K562 (cell line): Measurements from ENCODE around the gene RAE1. TPM values are rescaled to one million over a fixed set of nuclear protein-coding genes. Genes with fewer than 3 reads are reported as not detected.

ENCODE experiments used
- ARID1B ChIP-seq: fragments of 450-650 bp; IDR thresholded peaks from 2 replicates; pipeline ENCODE4 v1.6.1; 2016; ENCODE audit warnings: antibody characterized with exemption, mild to moderate bottlenecking, inconsistent platforms
- ATF7 ChIP-seq: fragments of 450-650 bp; IDR thresholded peaks from 2 replicates; pipeline ENCODE4 v1.7.1; 2014; ENCODE audit warnings: mild to moderate bottlenecking, moderate library complexity
- FOXP4 ChIP-seq: sonication (generic); formaldehyde crosslinking; IDR thresholded peaks from 2 replicates; pipeline ENCODE4 v1.8.0; 2022; ENCODE audit warnings: mild to moderate bottlenecking, missing genetic modification reagents, borderline replicate concordance
- HCFC1 ChIP-seq: IDR thresholded peaks from 2 replicates; pipeline ENCODE4 v1.6.1; 2012; ENCODE audit warnings: low read depth, low read length, improper control_type of control experiment
- MXD1 ChIP-seq: fragments of 250-450 bp; sonication (Bioruptor Pico); IDR thresholded peaks from 2 replicates; pipeline ENCODE4 v1.8.0; 2021; ENCODE audit warnings: borderline replicate concordance, mild to moderate bottlenecking, moderate library complexity; ENCODE audit not compliant: poor library complexity, severe bottlenecking
- NFXL1 ChIP-seq: fragments of 450-650 bp; formaldehyde crosslinking; IDR thresholded peaks from 2 replicates; pipeline ENCODE4 v1.4.0; 2021; ENCODE audit warnings: mild to moderate bottlenecking
- OTX1 ChIP-seq: fragments of 450-650 bp; formaldehyde crosslinking; IDR thresholded peaks from 2 replicates; pipeline ENCODE4 v1.4.0; 2022; ENCODE audit warnings: mild to moderate bottlenecking
- POLR2AphosphoS5 ChIP-seq: IDR thresholded peaks from 2 replicates; pipeline ENCODE4 v1.6.1; 2011; ENCODE audit warnings: mild to moderate bottlenecking, low read depth, low read length, moderate library complexity; ENCODE audit not compliant: control insufficient read depth, insufficient read depth
- RFX1 ChIP-seq: fragments of 450-650 bp; IDR thresholded peaks from 2 replicates; pipeline ENCODE4 v1.6.1; 2016; ENCODE audit warnings: mild to moderate bottlenecking, moderate library complexity
- SMAD3 ChIP-seq: fragments of 450-650 bp; formaldehyde crosslinking; conservative IDR thresholded peaks from 2 replicates; pipeline ENCODE4 v1.4.0; 2020; ENCODE audit warnings: mild to moderate bottlenecking
- TAF15 ChIP-seq: fragments of 200-400 bp; formaldehyde crosslinking; IDR thresholded peaks from 2 replicates; pipeline ENCODE4 v1.6.1; 2017; ENCODE audit warnings: mild to moderate bottlenecking, low read depth, low read length, moderate library complexity
- TCFL5 ChIP-seq: fragments of 250-450 bp; sonication (Bioruptor Pico); conservative IDR thresholded peaks from 2 replicates; pipeline ENCODE4 v1.6.1; 2021; ENCODE audit warnings: mild to moderate bottlenecking, moderate library complexity, matching md5 sums
- ZBTB17 ChIP-seq: fragments of 450-650 bp; formaldehyde crosslinking; IDR thresholded peaks from 2 replicates; pipeline ENCODE4 v1.4.0; 2020; ENCODE audit warnings: mild to moderate bottlenecking
- ZBTB2 ChIP-seq: fragments of 450-650 bp; IDR thresholded peaks from 2 replicates; pipeline ENCODE4 v1.6.1; 2016; ENCODE audit warnings: antibody characterized with exemption
- ZNF239 ChIP-seq: fragments of 250-450 bp; sonication (Bioruptor Pico); IDR thresholded peaks from 2 replicates; pipeline ENCODE4 v1.4.0; 2020; ENCODE audit warnings: mild to moderate bottlenecking
- ZNF282 ChIP-seq: sonication (generic); formaldehyde crosslinking; IDR thresholded peaks from 2 replicates; pipeline ENCODE4 v1.8.1; 2023; ENCODE audit warnings: missing genetic modification reagents
- ZNF589 ChIP-seq: fragments of 200-800 bp; sonication (Bioruptor generic); IDR thresholded peaks from 2 replicates; pipeline ENCODE4 v1.6.1; 2016; ENCODE audit warnings: low read depth, missing genetic modification characterization, missing compliant biosample characterization
- ZNF740 ChIP-seq, 3 experiments: fragments of 200-800 bp in 1 of 3; sonication (Bioruptor generic) in 1 of 3; sonication (generic) in 1 of 3; formaldehyde crosslinking in 1 of 3; IDR thresholded peaks; 2 replicates each; pipeline versions ENCODE4 v1.6.1 to v1.8.0; 2016 to 2022; ENCODE audit warnings: mild to moderate bottlenecking in 2 of 3, missing compliant biosample characterization in 2 of 3, missing genetic modification characterization in 2 of 3, missing genetic modification reagents in 1 of 3
- ZNF778 ChIP-seq: fragments of 450-650 bp; formaldehyde crosslinking; IDR thresholded peaks from 2 replicates; pipeline ENCODE4 v1.4.0; 2020; ENCODE audit warnings: mild to moderate bottlenecking, moderate library complexity
- ZNF79 ChIP-seq: fragments of 250-450 bp; sonication (Bioruptor Pico); IDR thresholded peaks from 2 replicates; pipeline ENCODE4 v1.4.0; 2020; ENCODE audit warnings: low read depth, mild to moderate bottlenecking, moderate library complexity
- polyA plus RNA-seq, 8 experiments: library from polyadenylated mRNA; depleted of rRNA in 4 of 8; stranded (reverse) in 5 of 8; unstranded in 3 of 8; fragments of >200 nt; fragmentation: Nextera tagmentation in 2 of 8; fragmentation: Illumina TruSeq in 1 of 8; extraction: Ambion mirVana in 2 of 8; extraction: Trizol in 1 of 8; gene quantifications; 2 replicates each; pipeline versions ENCODE4 v1.2.1 to v1.2.3, GENCODE V29; 2011 to 2014; ENCODE audit warnings: inconsistent platforms in 1 of 8, missing spikeins in 1 of 8
- total RNA-seq, 7 experiments: library from RNA; depleted of rRNA in 6 of 7; stranded (reverse); fragments of >200 nt in 6 of 7; fragmentation: Illumina TruSeq in 2 of 7; extraction: Trizol in 2 of 7; gene quantifications; 2 replicates each; pipeline versions ENCODE4 v1.2.1 to v1.2.3, GENCODE V29; 2011 to 2021; ENCODE audit warnings: low replicate concordance in 1 of 7
- TF ChIP-seq, protein P1 (sequence below): fragments of 250-450 bp; sonication (Bioruptor Pico); IDR thresholded peaks from 2 replicates; pipeline ENCODE4 v1.8.0; 2021; ENCODE audit warnings: moderate library complexity, mild to moderate bottlenecking, inconsistent platforms

RAE1 gene
- total and polyA plus RNA-seq, 9 of the 15 experiments (the other 6 are each of a cell fraction or from before 2014, with no cell fraction given): 33.7 to 248 (median 77.7) TPM

GRCh38 chr20:57414867-57415592 lies 64.0 kb downstream of the RAE1 start (continued):
- no peak for TF ChIP-seq ZNF740 (CRISPR knock-in tag; IDR thresholded peaks at IDR 0.05)
- TF ChIP-seq ZNF740 (tag; IDR thresholded peaks at IDR 0.05): no peak
- TF ChIP-seq, protein P1, sequence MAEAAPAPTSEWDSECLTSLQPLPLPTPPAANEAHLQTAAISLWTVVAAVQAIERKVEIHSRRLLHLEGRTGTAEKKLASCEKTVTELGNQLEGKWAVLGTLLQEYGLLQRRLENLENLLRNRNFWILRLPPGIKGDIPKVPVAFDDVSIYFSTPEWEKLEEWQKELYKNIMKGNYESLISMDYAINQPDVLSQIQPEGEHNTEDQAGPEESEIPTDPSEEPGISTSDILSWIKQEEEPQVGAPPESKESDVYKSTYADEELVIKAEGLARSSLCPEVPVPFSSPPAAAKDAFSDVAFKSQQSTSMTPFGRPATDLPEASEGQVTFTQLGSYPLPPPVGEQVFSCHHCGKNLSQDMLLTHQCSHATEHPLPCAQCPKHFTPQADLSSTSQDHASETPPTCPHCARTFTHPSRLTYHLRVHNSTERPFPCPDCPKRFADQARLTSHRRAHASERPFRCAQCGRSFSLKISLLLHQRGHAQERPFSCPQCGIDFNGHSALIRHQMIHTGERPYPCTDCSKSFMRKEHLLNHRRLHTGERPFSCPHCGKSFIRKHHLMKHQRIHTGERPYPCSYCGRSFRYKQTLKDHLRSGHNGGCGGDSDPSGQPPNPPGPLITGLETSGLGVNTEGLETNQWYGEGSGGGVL (CRISPR knock-in tag): no peak
- no peak for TF ChIP-seq TCFL5
- peak; percentile 57; the same call in 1 of the 2 replicates for TF ChIP-seq ZBTB17 (CRISPR knock-in tag)
- TF ChIP-seq FOXP4: no peak
- TF ChIP-seq ZNF239: no peak
- TF ChIP-seq RFX1: no peak
- TF ChIP-seq ZNF778 (CRISPR knock-in tag): no peak
- TF ChIP-seq ZBTB2: peak; percentile 82
- peak; percentile 86 for TF ChIP-seq ARID1B
- peak; percentile 2 for TF ChIP-seq MXD1 (CRISPR knock-in tag)
- no peak for TF ChIP-seq OTX1 (CRISPR knock-in tag)
- TF ChIP-seq HCFC1: no peak
- no peak for TF ChIP-seq ZNF282 (CRISPR knock-in tag)
- TF ChIP-seq SMAD3: no peak
- TF ChIP-seq NFXL1 (CRISPR knock-in tag): no peak
- TF ChIP-seq ZNF589 (CRISPR knock-in tag): no peak
- peak; percentile 21; the same call in 1 of the 2 replicates for TF ChIP-seq ATF7
- no peak for TF ChIP-seq TAF15
- TF ChIP-seq POLR2AphosphoS5: 0 out of 2 replicates have a peak, but pooled peaks have one; percentile 28
- no peak for TF ChIP-seq ZNF79 (CRISPR knock-in tag)
